ENCODE data around the gene RAD51. TPM values are rescaled to one million over a fixed set of nuclear protein-coding genes. Genes with fewer than 3 reads are reported as not detected.

The RAD51 gene
- total and polyA plus RNA-seq, 8 donors = 0.58 to 3.5 (median 2.0) TPM; not detected in 2

- Histone ChIP-seq H3K9me3 (no peaks in the 10 kb centered on the region), H3K27ac (no peak overlapping the region), H3K27me3 (no peaks in the 10 kb centered on the region), H3K4me1 (no peaks in the 10 kb centered on the region), H3K4me3 (no peak overlapping the region), H3K36me3 (no peaks in the 10 kb centered on the region)
- DNase-seq = peak in 1 of 2 donors; percentile 18
- intact Hi-C loops (cut with DNase I; ENCODE audit: low total_unique reads) = no loop called here
- 46 to 61% (median 52%) methylated on average over 2 of the region's 2 CpGs for WGBS, 5 donors
- TF ChIP-seq POLR2AphosphoS5 (IDR thresholded peaks at IDR 0.05) (peak in 1 of 3 donors; percentile 48), EP300 (IDR thresholded peaks at IDR 0.05) (no peak)
These were observed 11.1 kb downstream of the RAD51 start for GRCh38 chr15:40706121-40706520.

- Histone ChIP-seq H3K4me1 (peaks cover 0 to 3% (median 0%) of the 10 kb centered on the region in 4 donors), H3K9me3 (no peaks in the 10 kb centered on the region), H3K4me3 (no peak overlapping the region), H3K27me3 (no peaks in the 10 kb centered on the region), H3K27ac (no peak overlapping the region), H3K36me3 (no peaks in the 10 kb centered on the region)
- TF ChIP-seq EP300 (IDR thresholded peaks at IDR 0.05) (no peak), CTCF (IDR thresholded peaks at IDR 0.05) (no peak), POLR2A (IDR thresholded peaks at IDR 0.05) (no peak), POLR2AphosphoS5 (IDR thresholded peaks at IDR 0.05) (no peak)
- intact Hi-C loops (cut with DNase I; ENCODE audit: low total_unique reads) = no loop called here
- WGBS, 5 donors = 29 to 55% (median 44%) methylated on average over 2 of the region's 2 CpGs
- no peak for DNase-seq
These were observed 19.2 kb downstream of the RAD51 start for GRCh38 chr15:40714144-40714543.

- Histone ChIP-seq H3K4me1 (peaks cover 0 to 3% (median 0%) of the 10 kb centered on the region in 4 donors), H3K27me3 (no peaks in the 10 kb centered on the region), H3K36me3 (no peaks in the 10 kb centered on the region), H3K9me3 (no peaks in the 10 kb centered on the region), H3K4me3 (no peak overlapping the region), H3K27ac (no peak overlapping the region)
- 84 to 93% (median 92%) methylated on average over 6 of the region's 6 CpGs for WGBS, 5 donors
- no peak for DNase-seq
- TF ChIP-seq POLR2A (IDR thresholded peaks at IDR 0.05) (no peak), EP300 (IDR thresholded peaks at IDR 0.05) (no peak), POLR2AphosphoS5 (IDR thresholded peaks at IDR 0.05) (no peak), CTCF (IDR thresholded peaks at IDR 0.05) (no peak)
- intact Hi-C loops (cut with DNase I; ENCODE audit: low total_unique reads) = no loop called here
These were observed 21.2 kb downstream of the RAD51 start for GRCh38 chr15:40716165-40716564.

- no peaks in the 10 kb centered on the region for H3K36me3 ChIP-seq
- H3K27me3 ChIP-seq = no peaks in the 10 kb centered on the region
- intact Hi-C loops (cut with DNase I; ENCODE audit: low total_unique reads) = no loop called here
- 80 to 92% (median 88%) methylated on average over 1 of the region's 1 CpG for WGBS, 5 donors
- no peak overlapping the region for H3K27ac ChIP-seq
- DNase-seq = no peak
- H3K4me1 ChIP-seq = no peaks in the 10 kb centered on the region
- no peaks in the 10 kb centered on the region for H3K9me3 ChIP-seq
- no peak overlapping the region for H3K4me3 ChIP-seq
- TF ChIP-seq POLR2AphosphoS5 (IDR thresholded peaks at IDR 0.05) (no peak), CTCF (IDR thresholded peaks at IDR 0.05) (no peak), EP300 (IDR thresholded peaks at IDR 0.05) (no peak)
These were observed 26.7 kb downstream of the RAD51 start for GRCh38 chr15:40721701-40722100.

- no peak overlapping the region for H3K27ac ChIP-seq
- WGBS, 5 donors = 87 to 94% (median 92%) methylated on average over 4 of the region's 4 CpGs
- intact Hi-C loops (cut with DNase I; ENCODE audit: low total_unique reads) = no loop called here
- no peak overlapping the region for H3K4me3 ChIP-seq
- H3K9me3 ChIP-seq = no peaks in the 10 kb centered on the region
- H3K4me1 ChIP-seq = no peaks in the 10 kb centered on the region
- no peaks in the 10 kb centered on the region for H3K36me3 ChIP-seq
- TF ChIP-seq POLR2A (IDR thresholded peaks at IDR 0.05) (no peak), CTCF (IDR thresholded peaks at IDR 0.05) (no peak), EP300 (IDR thresholded peaks at IDR 0.05) (no peak), POLR2AphosphoS5 (IDR thresholded peaks at IDR 0.05) (no peak)
- no peaks in the 10 kb centered on the region for H3K27me3 ChIP-seq
- no peak for DNase-seq
These were observed 27.4 kb downstream of the RAD51 start for GRCh38 chr15:40722354-40722753.
